Activated CD4-positive, CD25-positive, alpha-beta regulatory T cell treated with anti-CD3 and anti-CD28 coated beads, Interleukin-2, amount 50 U/mL, for 16 hours (primary cell): ENCODE results near the gene CYFIP1.
"Not testable (repeated sequence)": the region's sequence is repeated elsewhere in the genome, so short reads cannot be mapped to it uniquely, and the experiment has no call there.

Experiments used
- DNase-seq: peaks from one replicate; pipeline ENCODE4 v3.0.0-alpha.2; 2020; ENCODE audit warnings: low read depth, low spot score

Gene CYFIP1

GRCh38 chr15:22980189-22981050 lies at the start of gene CYFIP1:
TSS of gene CYFIP1 (minus strand) at chr15:22980368. CDS start at chr15:22947285, 33,083 bp downstream.
- no peak for DNase-seq

GRCh38 chr15:23026218-23026617 lies 46.0 kb upstream of the CYFIP1 start:
- DNase-seq, result no peak

- no peak for DNase-seq
Observed at GRCh38 chr15:23022156-23022555, 42.0 kb upstream of the CYFIP1 start.

- DNase-seq, result no peak
Observed at GRCh38 chr15:23014394-23015000, 34.3 kb upstream of the CYFIP1 start.

- no peak for DNase-seq
Observed at GRCh38 chr15:23013681-23014080, 33.5 kb upstream of the CYFIP1 start.

GRCh38 chr15:23012616-23013015 lies 32.4 kb upstream of the CYFIP1 start:
- not testable (repeated sequence) for DNase-seq

- DNase-seq, result no peak
Observed at GRCh38 chr15:23003736-23004135, 23.6 kb upstream of the CYFIP1 start.

- no peak for DNase-seq
Observed at GRCh38 chr15:23002920-23003319, 22.8 kb upstream of the CYFIP1 start.

GRCh38 chr15:22995795-22996194 lies 15.6 kb upstream of the CYFIP1 start:
- DNase-seq, result no peak

GRCh38 chr15:22992024-22992326 lies 11.8 kb upstream of the CYFIP1 start:
- DNase-seq, result no peak

- no peak for DNase-seq
Observed at GRCh38 chr15:22989576-22990477, 9.7 kb upstream of the CYFIP1 start.

- DNase-seq, result no peak
Observed at GRCh38 chr15:22988811-22989210, 8.6 kb upstream of the CYFIP1 start.

- DNase-seq, result not testable (repeated sequence)
Observed at GRCh38 chr15:22981931-22982330, 1.8 kb upstream of the CYFIP1 start.

- no peak for DNase-seq
Observed at GRCh38 chr15:22981051-22981840, 1.1 kb upstream of the CYFIP1 start.

- no peak for DNase-seq
Observed at GRCh38 chr15:22979238-22980188, 655 bp downstream of the CYFIP1 start.

- DNase-seq, result no peak
Observed at GRCh38 chr15:22978691-22979237, 1.4 kb downstream of the CYFIP1 start.

- no peak for DNase-seq
Observed at GRCh38 chr15:22974745-22975144, 5.4 kb downstream of the CYFIP1 start.

GRCh38 chr15:22973987-22974386 lies 6.2 kb downstream of the CYFIP1 start:
- no peak for DNase-seq

GRCh38 chr15:22973286-22973685 lies 6.9 kb downstream of the CYFIP1 start:
- DNase-seq, result no peak

- no peak for DNase-seq
Observed at GRCh38 chr15:22969489-22969888, 10.7 kb downstream of the CYFIP1 start.
